ENCODE data around the gene IBA57.

The IBA57 gene

DNA sequence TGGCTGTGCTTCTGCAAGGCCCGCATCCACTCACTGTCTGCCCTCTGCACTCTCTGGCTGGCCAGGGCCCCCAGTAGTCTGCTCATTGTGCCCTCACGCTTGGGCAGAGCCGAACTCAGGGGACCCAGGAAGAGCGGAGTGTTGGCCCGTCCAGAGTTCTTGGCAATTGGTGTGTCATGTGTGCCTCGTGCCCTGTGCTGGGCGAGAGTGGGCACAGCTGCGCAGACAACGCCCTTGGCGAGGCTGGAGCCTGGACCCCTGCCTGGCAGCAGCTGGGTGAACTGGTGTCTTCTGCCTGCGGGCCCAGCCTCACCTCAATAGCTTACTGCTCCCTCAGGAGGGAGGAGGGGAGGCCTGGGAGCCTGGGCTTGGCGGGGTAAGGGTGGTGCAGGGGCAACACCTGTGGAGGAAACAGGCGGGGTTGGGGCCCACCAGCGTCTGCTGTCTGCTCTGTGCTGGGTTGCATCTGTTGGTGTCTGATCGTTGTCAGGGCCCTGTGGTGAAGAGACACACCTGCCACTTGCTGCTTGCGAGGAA lies 23.4 kb upstream of the IBA57 start:
- TF ChIP-seq POLR2AphosphoS5 (IDR thresholded peaks at IDR 0.05; ENCODE audit: low read depth, low read length) = no peak
- no peak for TF ChIP-seq FOXP2 (optimal IDR thresholded peaks at IDR 0.05; ENCODE audit: borderline replicate concordance, extremely low read depth, extremely low read length, insufficient read depth)
- no peak for TF ChIP-seq SIN3A (IDR thresholded peaks at IDR 0.05; ENCODE audit: borderline replicate concordance, insufficient read depth, low read length)
- TF ChIP-seq, protein P1, sequence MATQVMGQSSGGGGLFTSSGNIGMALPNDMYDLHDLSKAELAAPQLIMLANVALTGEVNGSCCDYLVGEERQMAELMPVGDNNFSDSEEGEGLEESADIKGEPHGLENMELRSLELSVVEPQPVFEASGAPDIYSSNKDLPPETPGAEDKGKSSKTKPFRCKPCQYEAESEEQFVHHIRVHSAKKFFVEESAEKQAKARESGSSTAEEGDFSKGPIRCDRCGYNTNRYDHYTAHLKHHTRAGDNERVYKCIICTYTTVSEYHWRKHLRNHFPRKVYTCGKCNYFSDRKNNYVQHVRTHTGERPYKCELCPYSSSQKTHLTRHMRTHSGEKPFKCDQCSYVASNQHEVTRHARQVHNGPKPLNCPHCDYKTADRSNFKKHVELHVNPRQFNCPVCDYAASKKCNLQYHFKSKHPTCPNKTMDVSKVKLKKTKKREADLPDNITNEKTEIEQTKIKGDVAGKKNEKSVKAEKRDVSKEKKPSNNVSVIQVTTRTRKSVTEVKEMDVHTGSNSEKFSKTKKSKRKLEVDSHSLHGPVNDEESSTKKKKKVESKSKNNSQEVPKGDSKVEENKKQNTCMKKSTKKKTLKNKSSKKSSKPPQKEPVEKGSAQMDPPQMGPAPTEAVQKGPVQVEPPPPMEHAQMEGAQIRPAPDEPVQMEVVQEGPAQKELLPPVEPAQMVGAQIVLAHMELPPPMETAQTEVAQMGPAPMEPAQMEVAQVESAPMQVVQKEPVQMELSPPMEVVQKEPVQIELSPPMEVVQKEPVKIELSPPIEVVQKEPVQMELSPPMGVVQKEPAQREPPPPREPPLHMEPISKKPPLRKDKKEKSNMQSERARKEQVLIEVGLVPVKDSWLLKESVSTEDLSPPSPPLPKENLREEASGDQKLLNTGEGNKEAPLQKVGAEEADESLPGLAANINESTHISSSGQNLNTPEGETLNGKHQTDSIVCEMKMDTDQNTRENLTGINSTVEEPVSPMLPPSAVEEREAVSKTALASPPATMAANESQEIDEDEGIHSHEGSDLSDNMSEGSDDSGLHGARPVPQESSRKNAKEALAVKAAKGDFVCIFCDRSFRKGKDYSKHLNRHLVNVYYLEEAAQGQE (IDR thresholded peaks at IDR 0.05; ENCODE audit: insufficient read depth in 1 of 2, low read depth in 2 of 2, low read length in 2 of 2) = no peak
- TF ChIP-seq TAF1 (IDR thresholded peaks at IDR 0.05; ENCODE audit: borderline replicate concordance, insufficient read depth, low read length) = no peak

DNA sequence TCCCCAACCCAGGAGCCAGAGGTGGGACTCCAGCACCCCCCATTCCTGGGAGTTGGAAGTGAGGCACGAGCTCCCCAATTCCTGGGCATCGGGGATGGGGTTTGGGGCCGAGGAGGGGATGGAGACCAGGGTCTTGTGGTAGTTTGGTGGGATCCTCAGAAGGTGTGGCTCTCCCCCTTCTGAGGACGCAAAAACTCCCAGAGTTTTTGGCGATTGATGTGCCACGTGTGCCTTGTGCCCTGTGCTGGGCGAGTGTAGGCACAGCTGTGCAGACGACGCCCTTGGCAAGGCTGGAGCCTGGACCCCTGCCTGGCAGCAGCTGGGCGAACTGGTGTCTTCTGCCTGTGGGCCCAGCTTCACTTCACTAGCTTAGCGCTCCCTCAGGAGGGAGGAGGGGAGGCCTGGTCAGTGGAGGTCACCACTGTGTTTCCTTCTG lies 22.9 kb upstream of the IBA57 start:
- TF ChIP-seq TAF1 (IDR thresholded peaks at IDR 0.05; ENCODE audit: borderline replicate concordance, insufficient read depth, low read length) = no peak
- TF ChIP-seq, protein P1 (IDR thresholded peaks at IDR 0.05; ENCODE audit: insufficient read depth in 1 of 2, low read depth in 2 of 2, low read length in 2 of 2) = no peak
- TF ChIP-seq FOXP2 (optimal IDR thresholded peaks at IDR 0.05; ENCODE audit: borderline replicate concordance, extremely low read depth, extremely low read length, insufficient read depth) = no peak
- no peak for TF ChIP-seq SIN3A (IDR thresholded peaks at IDR 0.05; ENCODE audit: borderline replicate concordance, insufficient read depth, low read length)
- TF ChIP-seq POLR2AphosphoS5 (IDR thresholded peaks at IDR 0.05; ENCODE audit: low read depth, low read length) = no peak

DNA sequence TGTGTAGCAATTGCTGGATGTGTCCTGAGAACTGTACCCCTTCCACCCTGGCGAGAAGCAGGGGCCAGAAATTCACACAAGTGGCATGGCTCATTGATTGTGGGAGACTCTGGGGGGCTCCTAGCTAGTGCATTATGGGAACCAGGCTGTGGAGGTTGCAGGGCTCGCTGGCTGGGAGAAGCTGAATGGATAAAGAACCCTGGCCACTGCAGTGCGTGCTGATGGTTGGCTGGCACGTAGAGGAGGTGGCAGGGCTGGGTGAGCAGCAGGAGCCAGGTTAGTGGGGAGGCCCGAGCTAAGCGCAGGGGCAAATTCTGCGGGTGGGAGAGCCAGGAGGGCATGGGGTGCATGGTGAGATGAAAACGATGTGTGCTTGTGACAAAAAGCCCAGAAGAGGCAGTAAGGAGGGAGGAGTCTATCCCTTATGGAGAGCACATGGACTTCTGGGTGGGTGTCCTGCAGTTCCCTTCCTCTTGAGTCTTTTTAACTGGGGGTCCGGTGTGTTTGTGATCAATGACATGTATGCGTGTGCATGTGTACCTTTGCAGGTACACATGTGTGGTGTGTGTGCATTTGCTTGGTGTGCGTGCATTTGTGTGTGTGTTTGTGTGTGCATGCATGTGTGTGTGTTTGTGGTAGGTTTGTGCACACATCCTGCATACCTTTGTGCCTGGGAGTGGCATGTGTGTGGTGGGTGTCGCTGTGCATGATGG lies 22.0 kb upstream of the IBA57 start:
- TF ChIP-seq TAF1 (IDR thresholded peaks at IDR 0.05; ENCODE audit: borderline replicate concordance, insufficient read depth, low read length) (no peak), SIN3A (IDR thresholded peaks at IDR 0.05; ENCODE audit: borderline replicate concordance, insufficient read depth, low read length) (no peak), FOXP2 (optimal IDR thresholded peaks at IDR 0.05; ENCODE audit: borderline replicate concordance, extremely low read depth, extremely low read length, insufficient read depth) (no peak), POLR2AphosphoS5 (IDR thresholded peaks at IDR 0.05; ENCODE audit: low read depth, low read length) (no peak)
- TF ChIP-seq, protein P1 (IDR thresholded peaks at IDR 0.05; ENCODE audit: insufficient read depth in 1 of 2, low read depth in 2 of 2, low read length in 2 of 2) = no peak

DNA sequence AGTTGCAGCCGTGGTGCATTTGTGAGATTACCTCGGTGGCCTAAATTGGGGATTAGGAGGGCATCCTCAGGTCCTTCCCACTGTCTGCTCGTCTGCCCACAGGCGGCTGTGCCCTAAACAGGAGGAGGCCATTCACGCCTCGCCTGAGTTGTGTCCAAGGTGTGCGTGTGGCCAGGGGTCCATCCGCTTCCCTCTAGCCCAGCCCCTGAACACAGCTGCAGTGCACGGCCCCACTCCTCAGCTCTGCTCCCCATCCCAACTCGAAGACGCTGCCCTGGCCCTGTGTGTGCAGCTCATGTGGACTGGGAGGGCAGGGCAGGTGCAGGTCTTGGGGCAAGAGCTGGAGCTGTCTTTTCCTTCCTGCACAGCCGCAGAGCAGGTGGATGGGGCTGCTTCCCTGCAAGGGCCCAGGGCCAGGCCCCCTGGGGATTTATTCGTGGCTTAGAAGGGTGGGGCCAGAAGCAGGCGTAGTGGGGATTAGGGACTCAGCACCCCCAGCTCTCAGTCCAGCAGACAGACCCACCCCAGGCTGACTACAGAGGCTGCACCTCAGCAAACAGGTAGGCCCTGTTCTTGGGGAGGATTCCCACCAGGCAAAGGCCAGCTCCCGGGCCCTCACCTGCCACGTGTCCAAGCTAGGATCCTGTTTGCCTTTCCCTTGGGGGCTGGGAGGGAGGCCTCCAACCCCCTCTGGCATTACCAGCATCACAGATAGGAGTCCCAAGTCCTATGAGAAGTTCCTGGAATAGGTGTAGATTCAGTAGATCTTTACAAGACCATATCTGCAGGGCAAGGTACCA lies 21.2 kb upstream of the IBA57 start:
- TF ChIP-seq SIN3A (IDR thresholded peaks at IDR 0.05; ENCODE audit: borderline replicate concordance, insufficient read depth, low read length) (no peak), FOXP2 (optimal IDR thresholded peaks at IDR 0.05; ENCODE audit: borderline replicate concordance, extremely low read depth, extremely low read length, insufficient read depth) (no peak), TAF1 (IDR thresholded peaks at IDR 0.05; ENCODE audit: borderline replicate concordance, insufficient read depth, low read length) (no peak), POLR2AphosphoS5 (IDR thresholded peaks at IDR 0.05; ENCODE audit: low read depth, low read length) (no peak)
- TF ChIP-seq, protein P1 (IDR thresholded peaks at IDR 0.05; ENCODE audit: insufficient read depth in 1 of 2, low read depth in 2 of 2, low read length in 2 of 2) = no peak

Measured in PFSK-1 (cell line).